ENCODE measurements around the gene CFAP206. TPM values are rescaled to one million over a fixed set of nuclear protein-coding genes. Genes with fewer than 3 reads are reported as not detected.

The CFAP206 gene
- total RNA-seq, 1 experiment from 2014 or later: 2.9 TPM

DNA sequence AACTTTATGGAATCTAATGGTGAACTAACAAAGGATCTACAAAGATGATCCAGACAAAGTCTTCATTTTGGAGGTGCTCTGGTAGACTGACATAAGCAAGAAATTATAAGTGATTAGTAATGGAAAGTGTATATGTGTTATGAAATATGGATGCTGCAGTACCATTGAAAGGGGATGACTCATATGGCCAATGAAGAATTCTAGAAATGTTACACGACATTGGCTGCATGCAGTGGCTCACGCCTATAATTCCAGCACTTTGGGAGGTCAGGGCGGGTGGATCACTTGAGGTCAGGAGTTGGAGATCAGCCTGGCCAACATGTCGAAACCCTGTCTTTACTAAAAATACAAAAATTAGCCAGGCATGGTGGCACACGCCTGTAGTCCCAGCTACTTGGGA lies 23.5 kb downstream of the CFAP206 start:
- no peak overlapping the region for H3K4me2 ChIP-seq
- H3K36me3 ChIP-seq (ENCODE audit: low read depth): no peaks in the 10 kb centered on the region
- no peaks in the 10 kb centered on the region for H3K9me2 ChIP-seq (ENCODE audit: insufficient read depth)
- no peak overlapping the region for H3K4me3 ChIP-seq
- H3K9me3 ChIP-seq (ENCODE audit: insufficient read depth, low read depth): no peaks in the 10 kb centered on the region
- BruUV-seq (replicated peaks): no TSS peak
- intact Hi-C loops (cut with micrococcal nuclease; ENCODE audit: unreplicated experiment): no loop called here
- no peaks in the 10 kb centered on the region for H3K79me2 ChIP-seq (ENCODE audit: low read depth)
- no peaks in the 10 kb centered on the region for H3K27me3 ChIP-seq (ENCODE audit: insufficient read depth, low read depth)
- H2AFZ ChIP-seq: no peak overlapping the region
- TF ChIP-seq, protein P1, sequence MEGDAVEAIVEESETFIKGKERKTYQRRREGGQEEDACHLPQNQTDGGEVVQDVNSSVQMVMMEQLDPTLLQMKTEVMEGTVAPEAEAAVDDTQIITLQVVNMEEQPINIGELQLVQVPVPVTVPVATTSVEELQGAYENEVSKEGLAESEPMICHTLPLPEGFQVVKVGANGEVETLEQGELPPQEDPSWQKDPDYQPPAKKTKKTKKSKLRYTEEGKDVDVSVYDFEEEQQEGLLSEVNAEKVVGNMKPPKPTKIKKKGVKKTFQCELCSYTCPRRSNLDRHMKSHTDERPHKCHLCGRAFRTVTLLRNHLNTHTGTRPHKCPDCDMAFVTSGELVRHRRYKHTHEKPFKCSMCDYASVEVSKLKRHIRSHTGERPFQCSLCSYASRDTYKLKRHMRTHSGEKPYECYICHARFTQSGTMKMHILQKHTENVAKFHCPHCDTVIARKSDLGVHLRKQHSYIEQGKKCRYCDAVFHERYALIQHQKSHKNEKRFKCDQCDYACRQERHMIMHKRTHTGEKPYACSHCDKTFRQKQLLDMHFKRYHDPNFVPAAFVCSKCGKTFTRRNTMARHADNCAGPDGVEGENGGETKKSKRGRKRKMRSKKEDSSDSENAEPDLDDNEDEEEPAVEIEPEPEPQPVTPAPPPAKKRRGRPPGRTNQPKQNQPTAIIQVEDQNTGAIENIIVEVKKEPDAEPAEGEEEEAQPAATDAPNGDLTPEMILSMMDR (conservative IDR thresholded peaks at IDR 0.05): no peak
- no peak for TF ChIP-seq EZH2 (IDR thresholded peaks at IDR 0.05; ENCODE audit: low read depth)
- DNase-seq: peak in 1 of 2 experiments; percentile 52
- no peaks in the 10 kb centered on the region for H4K20me1 ChIP-seq (ENCODE audit: insufficient read depth)
- no peak overlapping the region for H3K27ac ChIP-seq
- no peaks in the 10 kb centered on the region for H3K4me1 ChIP-seq (replicated peaks; ENCODE audit: insufficient read depth)
- POLR2A ChIA-PET (ENCODE audit: unreplicated experiment): no interaction called here
- CTCF ChIA-PET: no interaction called here
- no peaks in the 10 kb centered on the region for H3F3A ChIP-seq (ENCODE audit: insufficient read depth, low read depth)

DNA sequence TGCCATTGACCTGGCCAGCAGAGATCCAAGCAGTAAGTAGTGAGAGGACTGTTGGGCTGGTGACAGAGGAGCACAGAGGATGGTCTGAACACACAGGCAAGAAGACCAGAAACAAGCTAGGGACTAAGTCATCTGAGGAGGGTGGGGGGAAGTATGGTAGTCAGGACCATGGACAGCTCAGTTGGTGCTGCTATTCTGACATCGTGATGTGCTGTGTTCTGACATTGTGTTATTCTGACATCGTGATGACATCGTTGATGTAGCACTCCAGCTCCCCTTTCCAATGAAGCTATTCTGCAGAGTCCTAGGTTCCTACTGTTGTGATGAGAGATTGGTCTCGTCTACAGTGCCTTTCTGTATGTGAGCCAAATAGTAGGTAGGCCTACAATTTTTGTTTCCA lies 28.7 kb downstream of the CFAP206 start:
- DNase-seq: peak; percentile 35 to 41
- CTCF ChIA-PET: no interaction called here

DNA sequence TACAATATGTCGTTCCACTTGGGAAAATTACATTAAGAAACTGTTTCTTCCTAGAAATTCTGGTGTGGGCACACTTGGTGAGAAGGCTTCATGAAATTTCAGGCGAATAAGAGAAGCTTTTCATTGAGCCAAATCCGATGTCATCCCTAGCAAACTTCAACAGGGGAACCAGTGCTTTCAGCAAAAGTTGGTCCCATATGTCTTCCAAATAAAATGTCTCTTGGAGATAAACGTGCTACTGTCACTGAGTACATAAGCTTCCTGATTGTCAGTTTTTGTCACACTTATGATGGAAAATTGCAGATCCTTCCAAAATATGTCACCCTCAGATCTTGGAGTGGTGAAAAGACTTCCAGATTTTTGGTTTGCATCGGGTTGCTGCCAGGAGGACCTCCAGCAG lies 33.9 kb downstream of the CFAP206 start:
- Histone ChIP-seq H3K4me1 (replicated peaks; ENCODE audit: insufficient read depth) (no peaks in the 10 kb centered on the region), H4K20me1 (ENCODE audit: insufficient read depth) (no peaks in the 10 kb centered on the region), H3K4me3 (no peak overlapping the region), H3K79me2 (ENCODE audit: low read depth) (no peaks in the 10 kb centered on the region), H2AFZ (no peak overlapping the region), H3F3A (ENCODE audit: insufficient read depth, low read depth) (no peaks in the 10 kb centered on the region), H3K4me2 (no peak overlapping the region), H3K27ac (no peak overlapping the region), H3K9me3 (ENCODE audit: insufficient read depth, low read depth) (no peaks in the 10 kb centered on the region), H3K27me3 (ENCODE audit: insufficient read depth, low read depth) (no peaks in the 10 kb centered on the region), H3K9me2 (ENCODE audit: insufficient read depth) (no peaks in the 10 kb centered on the region), H3K36me3 (ENCODE audit: low read depth) (no peaks in the 10 kb centered on the region)
- POLR2A ChIA-PET (ENCODE audit: unreplicated experiment): no interaction called here
- intact Hi-C loops (cut with micrococcal nuclease; ENCODE audit: unreplicated experiment): no loop called here
- DNase-seq: no peak
- CTCF ChIA-PET: no interaction called here
- BruUV-seq (replicated peaks): no TSS peak
- TF ChIP-seq EZH2 (IDR thresholded peaks at IDR 0.05; ENCODE audit: low read depth): no peak
- TF ChIP-seq, protein P1 (conservative IDR thresholded peaks at IDR 0.05): no peak

More for the DNA sequence above, 28.7 kb downstream of the CFAP206 start:
- Histone ChIP-seq H4K20me1 (ENCODE audit: insufficient read depth) (no peaks in the 10 kb centered on the region), H3K9me2 (ENCODE audit: insufficient read depth) (no peaks in the 10 kb centered on the region), H3K27ac (no peak overlapping the region), H3K36me3 (ENCODE audit: low read depth) (no peaks in the 10 kb centered on the region), H3K9me3 (ENCODE audit: insufficient read depth, low read depth) (no peaks in the 10 kb centered on the region), H3K4me2 (no peak overlapping the region), H3K27me3 (ENCODE audit: insufficient read depth, low read depth) (no peaks in the 10 kb centered on the region), H3K4me1 (replicated peaks; ENCODE audit: insufficient read depth) (no peaks in the 10 kb centered on the region), H3K79me2 (ENCODE audit: low read depth) (no peaks in the 10 kb centered on the region), H3K4me3 (no peak overlapping the region), H3F3A (ENCODE audit: insufficient read depth, low read depth) (no peaks in the 10 kb centered on the region), H2AFZ (no peak overlapping the region)
- TF ChIP-seq EZH2 (IDR thresholded peaks at IDR 0.05; ENCODE audit: low read depth): no peak
- TF ChIP-seq, protein P1 (conservative IDR thresholded peaks at IDR 0.05): no peak
- intact Hi-C loops (cut with micrococcal nuclease; ENCODE audit: unreplicated experiment): no loop called here
- POLR2A ChIA-PET (ENCODE audit: unreplicated experiment): no interaction called here
- no TSS peak for BruUV-seq (replicated peaks)

Data from PC-9 (cell line).